ENCODE results near the gene NKX3-2.

GRCh38 chr4:13536607-13537006 lies 7.7 kb downstream of the NKX3-2 start:
- TF ChIP-seq EZH2 (IDR thresholded peaks at IDR 0.05; ENCODE audit: borderline replicate concordance, low read length) (no peak), CTCF (conservative IDR thresholded peaks at IDR 0.05 in 1 of 2, IDR thresholded peaks at IDR 0.05 in 1 of 2; ENCODE audit: extremely low read depth in 1 of 2, insufficient read depth in 1 of 2, low read depth in 1 of 2, low read length in 2 of 2) (no peak)

Data from mammary epithelial cell (primary cell).